Activated CD4-positive, alpha-beta T cell treated with anti-CD3 and anti-CD28 coated beads, Interleukin-2, amount 50 U/mL, for 4 hours (primary cell): ENCODE measurements around the gene BMERB1.
"Not testable (repeated sequence)": the region's sequence is repeated elsewhere in the genome, so short reads cannot be mapped to it uniquely, and the experiment has no call there.

Experiments used
- DNase-seq, 2 experiments: peaks; one replicate each; pipeline ENCODE4 v3.0.0-alpha.2; 2020

The BMERB1 gene

DNA sequence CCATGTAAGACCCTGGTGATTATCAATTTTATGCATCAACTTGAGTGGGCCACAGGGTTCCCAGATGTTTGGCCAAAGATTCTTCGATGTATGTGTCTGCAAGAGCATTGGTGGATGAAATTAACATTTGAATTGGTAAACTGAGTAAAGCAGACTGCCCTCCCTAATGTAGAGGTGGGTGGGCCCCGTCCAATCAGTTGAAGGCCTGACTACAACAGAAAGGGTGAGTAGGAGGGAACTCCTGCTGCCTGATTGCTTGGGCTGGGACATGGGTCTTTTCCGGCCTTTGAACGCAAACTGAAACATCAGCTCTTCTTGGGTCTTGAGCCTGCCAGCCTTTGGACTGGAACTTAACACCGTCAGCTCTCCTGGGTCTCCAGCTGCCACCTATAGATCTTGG lies 90.6 kb downstream of the BMERB1 start:
- no peak for DNase-seq

DNA sequence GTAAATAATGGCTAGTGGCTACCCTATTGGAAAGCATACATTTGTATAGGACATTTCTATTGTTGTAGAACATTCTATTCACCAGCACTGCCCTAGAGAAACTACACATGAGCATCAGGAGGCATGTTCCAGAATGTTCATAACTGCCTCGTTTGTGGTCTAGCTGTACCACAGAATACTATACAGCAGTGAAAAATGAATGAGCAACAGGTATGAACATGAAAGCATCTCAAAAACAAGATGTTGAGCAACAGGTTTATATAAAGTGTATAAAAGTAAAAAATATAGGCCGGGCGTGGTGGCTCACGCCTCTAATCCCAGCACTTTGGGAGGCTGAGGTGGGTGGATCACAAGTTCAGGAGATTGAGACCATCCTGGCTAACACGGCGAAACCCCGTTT lies 91.7 kb downstream of the BMERB1 start:
- no peak for DNase-seq

DNA sequence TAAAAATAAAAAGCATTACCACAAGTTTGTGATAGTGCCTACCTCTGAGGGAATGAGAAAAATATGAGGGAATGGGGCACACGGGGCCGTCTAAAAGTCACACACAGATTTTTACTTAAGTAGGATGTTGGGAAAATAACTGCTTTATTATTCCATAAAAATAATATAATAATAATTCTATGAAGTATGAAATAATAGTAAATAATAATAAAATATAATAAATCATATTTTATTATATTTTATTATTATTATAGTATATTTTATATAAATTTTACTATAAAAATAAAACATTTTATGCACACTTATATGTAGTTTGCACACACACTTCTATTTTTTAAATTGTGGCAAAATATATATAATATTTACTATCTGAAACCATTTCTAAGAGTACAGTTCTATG lies 92.3 kb downstream of the BMERB1 start:
- DNase-seq = no peak

DNA sequence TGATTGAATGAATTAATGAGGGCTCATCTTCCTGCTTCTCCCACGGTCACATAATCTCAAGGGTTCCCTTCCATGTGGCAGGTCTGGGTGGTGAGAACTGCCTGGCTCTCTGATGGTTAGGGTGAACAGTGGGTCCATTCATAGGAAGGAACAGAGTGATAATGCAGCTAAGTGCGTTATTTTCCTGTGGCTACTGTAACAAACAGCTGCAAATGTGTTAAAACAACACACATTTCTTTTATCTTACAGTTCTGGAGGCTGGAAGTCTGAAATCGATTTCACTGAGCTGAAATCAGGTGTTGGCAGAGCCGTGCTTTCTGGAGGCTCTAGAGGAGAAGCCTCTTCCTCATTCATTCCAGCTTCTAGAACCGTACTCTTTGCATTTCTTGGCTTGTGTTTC lies 95.3 kb downstream of the BMERB1 start:
- no peak for DNase-seq

DNA sequence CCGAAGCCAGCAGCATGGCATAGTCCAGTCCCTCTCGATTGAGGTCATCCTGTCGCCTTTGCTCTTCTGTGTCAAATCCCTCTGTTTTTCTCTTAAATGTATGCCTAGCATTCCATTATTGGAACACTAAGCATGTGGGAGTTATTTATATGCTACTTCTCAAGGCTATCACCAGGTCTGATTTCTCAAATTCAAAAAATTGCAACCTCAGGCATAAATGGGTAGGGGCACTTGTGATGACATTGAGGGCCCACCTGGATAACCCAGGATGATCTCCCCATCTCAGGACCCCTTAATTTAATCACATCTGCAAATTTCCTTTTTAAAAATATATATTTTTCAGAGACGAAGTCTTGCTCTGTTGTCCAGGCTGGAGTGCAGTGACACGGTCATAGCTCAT lies 95.7 kb downstream of the BMERB1 start:
- no peak for DNase-seq

DNA sequence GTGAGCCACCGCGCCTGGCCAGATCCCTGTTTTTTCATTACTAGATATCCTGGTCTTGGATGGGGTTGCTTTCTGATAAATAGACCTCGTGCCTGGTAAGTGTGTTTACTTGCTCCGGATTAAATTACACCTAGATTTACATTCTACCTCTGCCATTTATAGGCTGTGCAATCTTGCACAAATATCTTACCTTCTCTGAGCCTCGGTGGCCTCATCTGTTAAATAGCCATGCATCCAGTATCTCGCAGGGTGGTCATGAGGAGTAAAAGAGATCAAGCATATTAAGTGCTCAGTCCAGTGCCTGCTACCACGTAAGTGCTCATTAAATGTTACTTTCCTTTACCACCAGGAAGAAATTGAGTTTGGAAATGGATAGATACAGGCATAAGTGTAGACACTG lies 98.4 kb downstream of the BMERB1 start:
- DNase-seq = no peak

DNA sequence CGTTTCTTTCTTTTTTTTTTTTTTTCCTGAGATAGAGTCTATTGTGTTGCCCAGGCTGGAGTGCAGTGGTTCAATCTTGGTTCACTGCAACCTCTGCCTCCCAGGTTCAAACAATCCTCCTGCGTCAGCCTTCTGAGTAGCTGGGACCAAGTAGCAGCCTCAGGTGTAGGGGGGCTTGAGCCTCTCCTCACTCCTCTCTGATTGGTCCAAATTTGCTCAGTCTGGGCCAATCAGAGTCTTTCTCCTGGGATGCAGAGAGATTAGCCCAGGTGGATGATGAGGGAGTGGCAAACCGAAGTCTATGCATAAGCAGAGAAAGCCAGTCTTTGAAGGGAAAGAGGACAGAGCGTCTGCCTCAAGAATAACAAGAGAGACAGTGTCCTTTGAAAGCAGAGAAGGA lies 99.0 kb downstream of the BMERB1 start:
- DNase-seq = no peak

DNA sequence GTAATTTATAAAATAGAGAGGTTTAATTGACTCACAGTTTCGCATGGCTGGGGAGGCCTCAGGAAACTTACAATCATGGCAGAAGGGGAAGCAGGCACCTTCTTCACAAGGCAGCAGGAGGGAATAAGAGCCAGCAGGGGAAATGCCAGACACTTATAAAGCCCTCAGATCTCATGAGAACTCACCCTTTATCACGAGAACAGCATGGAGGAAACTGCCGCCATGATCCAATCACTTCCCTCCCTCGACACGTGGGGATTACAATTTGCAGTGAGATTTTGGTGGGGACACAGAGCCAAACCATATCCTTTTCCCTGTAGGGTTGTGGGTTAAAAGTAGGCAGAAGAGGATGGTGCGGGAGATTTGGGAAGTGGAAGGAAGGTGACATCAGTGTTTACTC lies 101.4 kb downstream of the BMERB1 start:
- DNase-seq = no peak

DNA sequence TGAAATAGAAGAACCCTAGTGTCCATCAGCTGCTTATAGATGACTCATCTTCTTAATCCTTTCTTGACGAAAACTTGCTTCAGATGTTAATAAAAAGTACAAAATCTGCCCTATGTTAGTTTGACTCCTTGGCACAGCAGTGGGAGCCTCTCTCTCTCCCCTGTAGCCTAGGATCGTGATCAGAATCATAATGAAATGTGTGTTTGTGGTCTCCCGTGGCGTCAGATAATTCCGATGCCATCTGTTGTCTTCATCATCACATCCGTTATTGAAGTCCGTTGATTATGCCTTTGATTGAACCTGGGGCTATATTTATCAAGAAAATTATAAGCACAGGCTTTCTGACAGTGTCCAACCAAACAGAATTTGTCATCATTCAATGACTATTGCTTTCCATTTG lies 102.5 kb downstream of the BMERB1 start:
- DNase-seq = no peak

DNA sequence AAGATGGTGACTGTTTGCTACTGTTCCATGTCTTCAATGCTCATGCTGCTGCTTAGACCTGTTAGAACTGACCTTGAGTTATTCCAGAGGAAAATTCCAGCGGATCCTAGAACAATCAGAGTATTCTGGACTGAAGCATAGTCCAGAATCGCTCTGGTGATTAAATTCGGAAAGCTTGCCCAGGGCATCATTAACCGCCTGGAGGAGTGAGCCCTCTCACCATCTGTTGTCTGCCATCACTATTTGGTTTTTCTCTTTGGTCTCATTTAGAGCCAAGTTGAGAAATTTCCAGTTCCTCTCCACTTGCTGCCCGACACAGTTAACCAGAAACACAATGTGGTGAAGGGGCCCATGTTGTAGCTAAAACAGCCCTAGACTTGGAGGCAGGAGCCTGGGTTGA lies 104.1 kb downstream of the BMERB1 start:
- DNase-seq = no peak

DNA sequence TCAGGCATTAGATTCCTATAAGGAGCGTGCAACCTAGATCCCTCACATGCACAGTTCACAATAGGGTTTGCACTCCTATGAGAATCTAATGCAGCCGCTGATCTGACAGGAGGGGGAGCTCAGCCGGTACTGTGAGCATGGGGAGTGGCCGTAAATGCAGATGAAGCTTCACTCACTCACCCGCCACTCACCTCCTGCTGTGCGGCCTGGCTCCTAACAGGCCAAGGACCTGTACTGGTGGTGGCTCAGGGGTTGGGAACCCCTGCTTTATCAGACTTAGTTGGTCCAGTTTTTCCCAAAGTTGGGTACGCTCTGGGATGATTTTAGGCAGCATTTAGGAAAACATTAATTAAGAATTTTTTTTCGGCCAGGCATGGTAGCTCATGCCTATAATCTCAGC lies 104.8 kb downstream of the BMERB1 start:
- DNase-seq = no peak

DNA sequence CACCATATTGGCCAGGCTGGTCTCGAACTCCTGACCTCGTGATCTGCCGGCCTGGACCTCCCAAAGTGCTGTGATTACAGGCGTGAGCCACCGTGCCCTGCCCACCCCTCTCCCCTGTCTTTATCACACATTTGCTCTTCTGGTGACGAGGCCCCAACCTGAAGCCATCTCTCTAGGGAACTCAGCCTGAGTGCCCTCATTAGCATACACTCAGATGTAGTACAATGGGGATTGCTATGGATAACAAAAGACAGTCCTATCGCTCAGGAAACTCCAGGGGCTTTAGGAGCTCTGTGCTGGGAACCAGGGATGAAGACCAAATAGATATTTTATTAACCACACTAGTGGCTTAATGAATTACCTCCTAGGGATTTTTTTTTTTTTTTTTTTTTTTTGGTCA lies 107.9 kb downstream of the BMERB1 start:
- DNase-seq = no peak

DNA sequence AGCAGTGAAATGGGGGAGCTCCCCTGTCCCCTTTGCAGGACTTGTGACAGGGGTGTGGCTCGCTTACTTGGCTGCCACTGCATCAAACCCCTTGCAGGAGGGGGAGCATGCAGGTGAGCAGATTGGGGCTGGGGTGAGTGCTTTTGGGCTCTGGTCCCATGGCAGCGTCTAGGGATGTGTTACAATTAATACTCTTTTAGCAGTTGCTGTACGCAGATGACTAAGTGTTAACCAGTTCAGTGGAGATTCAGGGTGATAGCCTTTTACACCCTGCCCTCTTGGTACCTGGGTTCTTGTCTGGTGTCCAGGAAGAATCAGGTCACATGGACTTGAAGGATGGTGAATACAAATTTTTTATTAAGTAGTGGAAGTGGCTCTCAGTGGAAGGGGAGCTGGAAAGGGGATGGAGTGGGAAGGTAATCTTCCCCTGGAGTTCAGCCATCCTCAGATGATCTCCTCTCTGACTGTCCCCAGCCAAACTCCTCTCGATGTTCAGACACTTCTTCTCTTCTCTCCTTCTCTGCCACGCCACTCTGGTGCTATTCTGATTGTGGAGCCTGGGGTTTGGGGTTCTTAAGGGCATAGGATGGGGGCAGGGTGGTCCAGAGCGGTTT lies 108.5 kb downstream of the BMERB1 start:
- DNase-seq = no peak

DNA sequence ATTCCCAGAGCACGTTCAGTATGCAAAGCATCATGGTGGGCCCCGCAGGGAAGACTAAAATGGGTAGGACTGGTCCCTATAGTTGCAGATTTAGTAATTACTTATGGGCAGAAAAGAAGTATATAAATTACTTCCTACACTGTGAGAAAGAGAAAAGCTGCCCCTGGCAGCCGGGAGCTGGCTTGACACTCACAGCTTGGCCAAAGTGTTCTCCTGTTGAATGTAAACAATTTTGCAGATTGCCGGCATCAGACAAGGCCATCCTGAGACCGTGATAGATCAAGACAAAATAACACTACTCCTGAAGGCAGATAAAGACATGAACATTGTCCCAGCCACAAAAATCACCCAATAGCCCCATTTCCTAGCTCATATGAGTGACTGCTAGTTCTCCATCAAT lies 110.0 kb downstream of the BMERB1 start:
- no peak for DNase-seq

DNA sequence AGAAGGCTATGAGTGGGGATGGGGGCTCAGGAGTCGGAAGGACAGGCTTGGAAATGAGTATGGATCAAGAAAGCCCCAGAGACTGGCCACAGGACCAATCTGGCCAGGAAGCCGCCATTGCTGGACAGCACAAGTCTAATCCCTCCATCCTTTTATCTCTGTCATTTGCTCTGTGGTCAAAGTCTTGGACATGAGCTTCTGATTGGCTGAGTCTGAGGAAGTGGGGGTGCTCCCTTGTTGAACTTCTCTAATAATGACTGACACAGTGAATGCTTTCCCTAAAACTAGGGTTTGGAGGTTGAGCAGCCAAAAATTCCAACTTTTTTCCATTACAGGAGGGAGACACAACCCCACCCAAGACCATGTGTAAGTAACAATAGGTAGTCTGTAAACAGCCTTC lies 111.2 kb downstream of the BMERB1 start:
- DNase-seq = no peak

DNA sequence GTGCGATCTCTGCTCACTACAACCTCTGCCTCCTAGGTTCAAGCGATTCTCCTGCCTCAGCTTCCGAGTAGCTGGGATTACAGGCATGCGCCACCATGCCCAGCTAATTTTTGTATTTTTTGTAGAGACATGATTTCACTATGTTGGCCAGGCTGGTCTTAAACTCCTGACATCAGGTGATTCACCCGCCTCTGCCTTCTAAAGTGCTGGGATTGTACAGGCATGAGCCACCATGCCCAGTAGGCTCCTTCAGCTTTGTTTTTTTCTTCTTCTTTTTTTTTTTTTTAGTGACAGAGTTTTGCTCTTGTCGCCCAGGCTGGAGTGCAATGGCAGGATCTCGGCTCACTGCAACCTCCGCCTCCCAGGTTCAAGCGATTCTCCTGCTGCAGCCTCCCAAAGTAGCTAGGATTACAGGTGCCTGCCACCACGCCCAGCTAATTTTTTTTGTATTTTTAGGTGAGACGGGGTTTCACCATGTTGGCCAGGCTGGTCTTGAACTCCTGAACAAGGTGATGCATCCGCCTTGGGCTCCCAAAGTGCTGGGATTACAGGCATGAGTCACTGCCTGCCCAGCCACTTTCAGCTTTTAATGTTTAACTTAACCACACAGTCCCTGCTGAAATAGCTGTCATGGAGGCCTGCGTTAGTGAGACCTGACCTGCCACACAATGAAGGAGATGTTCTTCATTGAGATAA lies 112.8 kb downstream of the BMERB1 start:
- not testable (repeated sequence) for DNase-seq

DNA sequence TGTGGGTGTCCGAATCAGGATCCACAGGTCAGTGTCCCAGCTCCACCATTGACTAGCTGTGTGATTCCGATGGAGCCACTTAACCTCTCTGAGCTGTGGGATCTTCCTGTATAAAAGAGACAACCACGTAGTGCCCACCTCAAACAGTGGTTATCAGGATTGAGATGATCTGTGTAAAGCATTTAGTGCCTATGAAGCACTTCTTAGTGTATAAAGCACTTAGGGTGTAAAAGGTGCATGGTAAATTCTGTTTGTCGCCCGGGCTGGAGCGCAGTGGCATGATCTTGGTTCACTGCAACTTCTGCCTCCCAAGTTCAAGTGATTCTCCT lies 113.3 kb downstream of the BMERB1 start:
- no peak for DNase-seq

DNA sequence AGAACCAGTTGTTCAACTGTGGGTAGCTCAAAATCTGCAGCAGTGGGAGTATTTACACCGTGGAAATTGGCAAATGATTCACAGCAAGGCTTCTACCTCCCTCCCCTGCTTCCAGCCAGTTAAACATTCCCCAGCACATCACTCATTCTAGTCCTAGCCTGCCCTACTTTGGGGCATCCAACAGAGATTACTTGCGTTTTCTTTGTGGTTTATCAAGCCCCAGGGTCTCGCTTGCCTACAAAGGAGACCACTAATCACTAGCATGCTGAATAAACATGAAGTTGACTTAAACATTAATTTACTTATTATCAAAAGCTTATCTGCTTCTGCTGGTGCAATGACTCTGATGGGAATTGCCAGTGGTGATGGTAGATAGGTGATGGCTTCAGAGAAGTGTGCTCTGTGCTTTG lies 114.1 kb downstream of the BMERB1 start:
- no peak for DNase-seq

DNA sequence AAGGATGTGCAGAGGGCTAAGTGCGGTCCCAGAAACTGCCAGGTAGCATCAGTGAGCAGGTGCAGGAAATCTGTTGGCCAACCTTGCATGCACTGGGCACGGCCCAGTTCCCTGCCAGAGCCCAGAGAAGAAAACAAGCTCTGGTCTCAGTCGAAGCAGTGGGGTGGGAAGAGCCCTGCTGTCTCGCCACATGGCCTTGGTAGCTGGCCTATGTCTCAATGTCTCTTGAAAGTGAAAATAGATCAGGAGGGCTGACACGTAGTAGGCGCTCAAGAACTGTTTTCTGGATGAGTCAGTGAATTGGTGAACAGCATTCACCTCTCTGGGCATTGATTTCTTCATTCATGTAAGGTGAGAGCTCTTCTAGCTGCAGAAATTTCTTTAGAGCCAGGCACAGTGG lies 118.1 kb downstream of the BMERB1 start:
- DNase-seq = no peak

DNA sequence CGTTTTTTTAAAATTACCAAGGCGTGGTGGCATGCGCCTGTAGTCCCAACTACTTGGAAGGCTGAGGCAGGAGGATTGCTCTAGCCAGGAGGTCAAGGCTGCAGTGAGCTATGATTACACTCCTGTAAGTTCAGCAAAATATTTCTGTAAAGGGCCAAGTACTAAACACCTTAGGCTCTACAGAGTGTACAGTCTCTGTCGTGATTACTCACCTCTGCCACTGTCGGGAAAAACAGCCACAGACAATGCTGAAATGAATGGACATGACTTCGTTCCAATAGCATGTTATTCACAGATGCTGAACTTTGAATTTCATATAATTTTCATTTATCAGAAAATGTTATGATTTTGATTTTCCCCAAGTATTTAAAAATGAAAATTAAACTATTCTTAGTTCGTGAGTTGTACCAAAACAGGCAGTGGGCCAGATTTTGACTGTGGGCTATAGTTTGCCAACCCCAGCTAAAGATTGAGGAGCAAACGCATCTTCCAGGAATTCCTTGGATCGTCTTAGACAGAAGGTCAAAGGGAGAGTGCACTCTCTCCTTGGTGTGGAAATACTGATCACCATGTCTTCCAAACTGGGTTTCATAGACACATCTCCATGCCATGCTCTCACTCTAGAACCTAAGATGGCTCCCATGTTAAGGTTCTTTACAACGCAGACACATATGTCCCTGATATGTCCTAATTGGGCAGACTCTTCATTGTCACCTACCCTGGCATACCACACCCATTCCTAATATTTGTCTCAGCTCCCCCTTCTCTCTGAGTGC lies 119.1 kb downstream of the BMERB1 start:
- no peak for DNase-seq

DNA sequence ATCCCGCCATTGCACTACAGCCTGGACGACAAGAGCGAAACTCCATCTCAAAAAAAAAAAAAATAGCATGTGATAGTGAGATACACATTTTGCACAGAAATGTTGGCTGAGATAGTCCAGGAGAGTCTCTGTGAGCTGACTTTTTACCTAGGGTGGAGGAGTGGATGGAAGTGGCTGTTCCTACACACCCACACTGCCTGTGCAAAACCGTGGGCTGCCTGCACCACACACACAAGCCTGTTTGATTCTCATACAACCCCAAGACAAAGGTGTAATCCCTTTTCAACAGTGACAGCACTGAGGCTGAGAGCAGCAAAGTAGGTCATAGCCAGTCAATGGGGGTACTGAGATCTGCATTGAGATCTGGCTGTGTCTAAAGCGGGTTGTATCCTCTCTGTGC lies 121.7 kb downstream of the BMERB1 start:
- DNase-seq = no peak

DNA sequence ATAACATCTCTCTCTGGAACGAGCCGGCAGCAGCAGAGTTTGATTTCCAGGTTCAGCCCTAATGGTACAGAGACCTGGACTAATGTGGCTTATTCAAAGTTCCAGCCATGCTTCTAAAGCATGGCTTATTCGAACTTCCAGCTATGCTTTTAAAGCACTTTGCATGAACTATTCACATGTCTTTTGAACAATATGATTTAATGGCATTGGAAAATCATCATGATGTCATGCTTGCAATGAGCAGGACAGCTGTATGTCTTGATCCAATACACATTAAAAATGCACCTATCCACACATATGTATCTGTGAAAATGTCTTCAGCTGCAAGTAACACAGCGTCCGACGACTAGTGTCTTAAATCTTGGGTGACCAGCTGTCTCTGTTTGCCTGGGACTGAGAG lies 122.9 kb downstream of the BMERB1 start:
- no peak for DNase-seq

DNA sequence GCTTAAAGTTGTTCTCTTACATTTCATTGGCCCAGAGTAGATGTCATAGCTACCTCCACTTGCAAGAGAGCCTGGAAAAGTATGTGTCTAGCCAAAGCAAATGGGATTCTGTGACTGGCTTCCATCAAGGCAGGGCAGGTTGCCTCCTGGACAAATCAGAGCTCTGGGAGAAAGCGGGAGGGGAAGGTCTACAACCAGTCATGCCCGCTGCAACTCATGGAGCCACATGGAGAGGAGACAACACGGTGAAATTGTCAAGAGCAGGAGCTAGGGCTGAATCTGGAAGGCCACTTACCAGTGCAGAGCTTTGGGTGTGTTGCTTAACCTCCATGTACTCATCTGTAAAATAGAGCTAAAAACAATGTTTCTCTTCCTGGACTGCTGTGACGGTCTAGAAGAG lies 124.8 kb downstream of the BMERB1 start:
- no peak for DNase-seq

DNA sequence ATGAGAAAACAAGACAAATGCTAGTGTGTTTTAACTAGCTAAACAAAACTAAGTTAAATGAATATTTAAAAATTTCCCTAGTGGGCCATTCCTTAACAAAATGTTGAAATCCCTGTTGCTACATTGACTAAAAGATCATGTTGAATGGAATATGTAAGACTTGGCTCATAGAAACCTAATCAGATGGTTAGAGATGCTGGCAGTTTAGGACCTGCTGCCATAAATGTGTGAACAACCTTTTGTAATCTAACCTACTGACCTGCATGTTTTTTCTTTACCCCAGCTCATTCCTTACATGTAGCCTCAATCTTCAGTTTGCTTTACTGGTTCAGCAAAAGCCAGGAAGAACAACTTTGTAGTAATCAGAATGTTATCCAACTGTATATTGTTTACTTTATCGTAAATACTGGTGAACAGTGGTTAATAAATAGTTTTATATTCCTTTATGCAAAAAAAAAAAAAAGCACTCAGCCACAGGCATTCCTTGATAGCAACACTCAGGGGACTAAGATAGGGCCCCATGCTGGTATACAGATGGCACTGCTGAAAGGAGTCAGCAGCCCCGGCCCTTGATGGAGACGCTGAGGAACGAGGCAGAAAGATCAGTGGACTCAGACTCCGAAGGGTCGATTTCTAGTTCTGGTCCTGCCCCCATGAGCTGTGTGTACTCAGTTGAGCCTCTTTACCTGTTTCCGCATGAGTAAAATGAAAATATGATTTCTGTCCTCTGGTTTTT lies 130.4 kb downstream of the BMERB1 start:
- DNase-seq = no peak
